Activated CD4-positive, alpha-beta T cell treated with anti-CD3 and anti-CD28 coated beads for 24 hours (primary cell): Measurements from ENCODE around the gene CDHR5.

Source experiments
- DNase-seq, 2 donors: peaks; one replicate each; pipeline ENCODE4 v3.0.0-alpha.2; 2020; ENCODE audit warnings: low read depth in 2 of 2

Gene CDHR5

DNA sequence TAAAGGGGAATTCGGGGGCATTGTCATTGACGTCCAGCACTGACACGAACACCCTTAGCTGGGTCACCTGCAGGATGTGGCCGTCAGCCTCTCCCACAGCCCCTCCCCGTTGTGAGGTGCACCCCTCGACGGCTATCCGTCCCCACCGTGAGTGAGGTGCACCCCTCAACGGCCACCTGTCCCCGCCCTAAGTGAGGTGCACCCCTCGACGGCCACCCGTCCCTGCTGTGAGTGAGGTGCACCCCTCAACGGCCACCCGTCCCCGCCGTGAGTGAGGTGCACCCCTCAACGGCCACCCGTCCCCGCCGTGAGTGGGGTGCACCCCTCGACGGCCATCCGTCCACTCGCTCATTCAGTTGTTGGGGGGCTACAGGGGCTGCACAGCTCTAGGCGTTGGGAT, 2.9 kb downstream of the CDHR5 start:
- DNase-seq: no peak

DNA sequence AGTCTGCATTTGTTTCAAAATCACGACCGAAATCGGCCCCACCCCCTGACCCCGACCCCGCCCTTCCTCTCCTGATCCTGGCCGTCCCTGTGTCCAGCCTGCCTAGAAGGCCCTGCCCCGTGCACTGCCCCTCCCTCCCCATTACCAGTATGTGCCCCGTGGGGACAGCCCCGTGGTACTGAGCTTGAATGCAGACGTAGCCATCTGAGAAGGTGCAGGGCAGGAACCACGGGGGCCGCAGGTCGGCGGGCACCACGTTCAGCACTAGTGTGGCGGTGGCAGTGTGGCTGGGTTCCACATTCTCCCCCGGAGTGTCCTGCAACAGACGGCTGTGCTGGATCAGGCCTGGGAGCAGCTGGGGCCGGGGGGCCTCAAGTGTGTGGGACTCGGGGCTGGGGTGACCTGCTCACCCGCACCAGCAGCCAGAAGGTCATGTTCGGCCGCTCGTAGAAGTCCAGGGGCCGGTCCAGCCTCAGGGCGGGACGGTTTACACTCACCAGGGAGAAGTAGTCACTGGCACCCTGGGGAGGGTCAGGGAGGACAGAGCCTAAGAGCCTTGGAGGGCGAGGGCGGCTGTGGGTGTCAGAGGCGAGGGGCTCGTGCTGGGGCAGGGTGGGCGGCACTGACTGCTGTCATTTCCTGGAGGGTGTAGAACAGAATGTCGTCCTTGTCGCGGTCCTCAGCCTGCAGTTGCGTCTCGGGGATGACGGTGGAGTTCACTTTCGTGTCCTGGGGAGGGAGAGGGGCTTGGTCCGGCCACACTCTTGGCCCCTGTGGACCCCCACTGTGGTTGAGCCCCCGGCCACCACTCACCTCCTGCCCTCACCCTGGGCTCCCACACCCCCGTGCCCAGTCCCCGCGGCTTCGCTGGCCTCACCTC, 3.6 kb downstream of the CDHR5 start:
- no peak for DNase-seq

DNA sequence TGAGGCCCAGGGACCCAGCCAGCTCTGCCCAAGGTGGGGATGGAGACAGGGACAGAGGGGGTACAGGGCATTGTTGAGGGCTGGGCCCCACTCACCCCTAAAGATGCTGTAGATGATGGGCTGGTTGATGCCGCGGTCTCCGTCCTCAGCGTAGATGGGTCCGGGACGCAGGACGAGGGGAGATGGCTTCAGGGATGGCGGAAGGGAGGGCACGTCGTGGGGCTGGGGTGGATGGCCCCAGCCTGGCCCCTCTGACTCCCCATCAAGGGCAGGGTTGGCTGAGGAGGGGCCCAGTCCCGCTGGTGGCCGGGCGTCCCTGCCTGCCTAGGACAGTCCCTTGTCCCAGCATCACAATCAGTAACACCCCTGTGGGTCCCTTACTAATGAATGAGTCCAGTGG, 4.6 kb downstream of the CDHR5 start:
- DNase-seq: no peak

DNA sequence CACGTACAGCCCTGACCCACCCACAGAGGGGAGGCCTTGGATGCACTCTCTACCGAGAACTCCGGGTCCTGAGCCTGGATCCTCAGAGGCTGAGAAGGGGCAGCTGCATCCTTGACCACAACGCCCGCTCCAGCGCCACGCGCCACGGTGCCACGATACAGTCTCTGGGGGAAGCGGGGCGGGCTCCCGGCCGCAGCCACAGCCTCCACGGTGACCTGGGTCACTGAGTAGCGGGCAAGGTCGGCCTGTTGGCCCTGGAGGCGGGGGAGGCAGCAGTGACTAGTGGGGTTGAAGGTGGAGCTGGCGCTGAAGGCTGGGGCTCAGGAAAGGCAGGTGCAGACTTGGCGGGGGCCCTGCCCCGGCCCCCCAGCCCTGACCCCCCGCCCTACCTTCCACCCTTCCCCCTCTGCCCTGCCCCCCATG, 5.1 kb downstream of the CDHR5 start:
- no peak for DNase-seq

DNA sequence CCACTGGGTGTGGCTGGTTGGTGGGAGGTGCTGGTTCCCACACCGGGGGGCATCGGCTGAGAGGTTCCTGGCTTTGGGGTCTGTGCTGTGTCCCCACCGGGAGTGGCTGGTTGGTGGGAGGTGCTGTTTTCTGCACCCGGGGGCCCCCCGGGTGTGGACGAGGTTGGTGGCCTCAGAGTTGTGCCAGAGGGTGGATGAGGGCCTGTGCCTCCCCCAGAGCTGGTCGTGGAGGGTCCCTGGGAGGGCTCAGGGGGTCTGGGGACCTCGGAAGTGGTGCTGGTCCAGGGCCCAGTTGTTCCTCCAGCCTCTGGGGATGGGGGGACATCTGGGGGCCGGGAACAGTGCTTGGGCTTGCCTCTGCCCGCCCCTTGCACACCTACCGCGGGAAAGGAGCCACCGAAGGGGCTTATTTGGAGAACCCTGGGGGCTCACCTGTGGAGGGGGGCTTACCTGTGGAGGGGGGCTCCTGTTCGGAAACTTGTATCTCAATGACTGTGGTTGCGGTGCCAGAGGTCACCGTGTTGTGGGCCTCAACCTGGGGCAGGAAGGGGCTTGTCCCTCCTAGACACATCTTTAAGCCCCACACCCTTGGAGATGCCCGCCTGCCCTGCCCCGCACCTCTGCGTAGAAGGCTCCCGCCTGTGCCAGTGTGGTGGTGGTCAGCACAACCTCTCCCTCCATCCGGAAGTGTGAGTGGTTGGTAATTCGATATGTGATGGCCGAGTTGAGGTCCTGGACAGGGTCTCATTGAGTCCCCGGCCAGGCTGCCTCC, 5.7 kb downstream of the CDHR5 start:
- DNase-seq: no peak

DNA sequence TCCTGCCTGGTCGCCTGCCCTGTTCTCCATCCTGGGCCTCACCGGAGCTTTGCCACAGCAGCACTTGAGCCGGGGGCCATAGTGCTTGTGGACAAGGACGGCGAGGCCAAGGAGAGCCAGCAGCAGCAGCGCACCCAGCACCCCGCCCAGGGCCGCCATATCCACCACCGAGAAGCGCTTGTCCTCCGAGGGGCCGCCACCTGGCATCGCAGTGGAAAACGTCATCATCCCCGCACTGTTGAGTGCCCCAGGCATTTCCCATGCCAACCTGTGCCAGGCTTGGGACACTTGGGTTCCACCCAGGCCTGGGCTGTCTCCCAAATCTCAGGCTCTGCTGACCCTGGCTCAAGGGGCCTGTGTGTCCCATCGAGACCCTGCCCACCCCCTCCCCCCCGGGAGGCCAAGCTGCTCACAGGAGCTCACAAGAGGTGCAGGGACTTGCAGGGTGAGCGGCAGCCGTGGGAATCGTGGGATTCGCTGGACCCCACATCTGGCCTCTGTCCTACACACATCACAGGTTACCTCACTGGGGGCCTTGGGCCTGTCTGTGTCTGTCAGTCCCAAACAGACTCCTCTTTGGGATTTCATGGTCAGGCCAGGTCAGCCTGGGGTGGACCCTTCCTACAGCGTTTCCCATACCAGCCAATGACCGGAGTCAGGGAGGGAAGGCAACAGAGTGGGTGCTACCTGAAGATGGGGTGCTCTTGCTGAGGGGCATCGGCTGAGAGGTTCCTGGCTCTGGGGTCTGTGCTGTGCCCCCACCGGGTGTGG, 6.7 kb downstream of the CDHR5 start:
- no peak for DNase-seq

DNA sequence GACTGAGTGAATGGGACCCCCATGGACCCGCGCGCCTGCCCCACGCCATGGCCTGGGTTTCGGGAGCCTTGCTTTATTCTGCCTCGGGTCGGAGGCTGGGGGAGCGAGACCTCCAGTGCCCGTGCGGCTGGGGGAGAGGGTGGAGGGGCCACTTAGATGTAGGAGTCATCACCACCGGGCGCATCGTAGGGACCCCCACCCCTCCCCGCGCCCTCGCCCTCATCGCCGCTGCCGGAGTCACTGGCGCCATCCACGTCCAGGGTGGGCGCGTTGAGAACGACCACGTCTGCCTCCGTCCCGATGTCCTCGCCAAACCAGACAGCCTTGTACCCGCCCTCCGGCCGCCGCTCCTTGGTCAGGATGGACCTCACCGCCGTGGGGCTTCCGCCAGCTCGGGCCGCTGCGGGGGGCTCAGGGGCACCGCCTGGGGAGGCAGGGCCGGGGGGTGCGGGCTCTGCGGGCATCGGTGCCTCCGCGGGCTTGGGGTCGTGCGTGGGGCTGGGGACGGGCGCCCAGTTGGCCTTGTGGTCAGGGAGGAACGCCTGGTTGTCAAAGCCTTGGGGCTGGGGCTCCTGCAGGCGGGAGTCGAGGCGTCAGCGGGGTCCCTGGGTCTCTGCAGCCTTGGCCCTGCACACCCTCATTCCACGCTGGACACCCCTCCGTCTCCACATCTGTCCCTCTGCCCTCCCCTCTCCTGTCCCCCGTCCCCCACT, 7.4 kb downstream of the CDHR5 start:
- no peak for DNase-seq

DNA sequence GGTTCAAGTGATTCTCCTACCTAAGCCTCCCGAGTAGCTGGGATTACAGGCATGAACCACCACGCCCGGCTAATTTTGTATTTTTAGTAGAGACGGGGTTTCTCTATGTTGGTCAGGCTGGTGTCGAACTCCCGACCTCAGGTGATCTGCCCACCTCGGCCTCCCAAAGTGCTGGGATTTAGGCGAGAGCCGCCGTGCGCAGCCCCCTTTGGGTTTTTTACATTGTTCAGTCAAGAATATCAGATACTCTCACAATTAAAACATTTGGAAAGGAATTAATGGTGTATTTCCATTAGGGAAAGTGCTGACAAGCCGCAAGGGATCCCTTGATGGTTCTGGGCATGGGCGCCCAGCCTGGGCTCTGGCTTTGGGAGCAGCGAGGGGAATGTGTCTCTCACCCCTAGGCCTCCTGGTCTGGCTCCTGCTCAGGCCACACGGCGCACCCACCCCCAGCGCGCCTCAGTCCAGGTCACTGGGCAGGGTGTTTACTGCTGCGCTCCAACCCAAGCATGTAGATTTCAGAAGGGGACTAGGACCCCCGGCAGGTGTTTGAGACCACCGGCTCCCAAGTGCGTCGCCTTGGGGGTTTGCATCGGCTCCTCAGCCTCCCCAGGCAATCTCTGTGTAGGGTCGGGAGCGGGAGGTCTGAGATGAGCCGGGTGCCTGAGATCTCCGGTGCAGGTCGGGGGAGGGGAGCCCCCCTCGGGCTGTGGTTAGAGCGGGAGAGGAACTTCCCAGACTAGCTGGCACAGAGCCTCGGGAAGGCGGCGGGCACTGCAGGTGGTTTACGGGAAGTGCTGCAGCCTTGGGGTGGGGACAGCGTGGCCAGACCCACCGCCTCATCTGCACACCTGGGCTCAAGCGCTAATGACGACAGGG, 8.2 kb downstream of the CDHR5 start:
- no peak for DNase-seq

DNA sequence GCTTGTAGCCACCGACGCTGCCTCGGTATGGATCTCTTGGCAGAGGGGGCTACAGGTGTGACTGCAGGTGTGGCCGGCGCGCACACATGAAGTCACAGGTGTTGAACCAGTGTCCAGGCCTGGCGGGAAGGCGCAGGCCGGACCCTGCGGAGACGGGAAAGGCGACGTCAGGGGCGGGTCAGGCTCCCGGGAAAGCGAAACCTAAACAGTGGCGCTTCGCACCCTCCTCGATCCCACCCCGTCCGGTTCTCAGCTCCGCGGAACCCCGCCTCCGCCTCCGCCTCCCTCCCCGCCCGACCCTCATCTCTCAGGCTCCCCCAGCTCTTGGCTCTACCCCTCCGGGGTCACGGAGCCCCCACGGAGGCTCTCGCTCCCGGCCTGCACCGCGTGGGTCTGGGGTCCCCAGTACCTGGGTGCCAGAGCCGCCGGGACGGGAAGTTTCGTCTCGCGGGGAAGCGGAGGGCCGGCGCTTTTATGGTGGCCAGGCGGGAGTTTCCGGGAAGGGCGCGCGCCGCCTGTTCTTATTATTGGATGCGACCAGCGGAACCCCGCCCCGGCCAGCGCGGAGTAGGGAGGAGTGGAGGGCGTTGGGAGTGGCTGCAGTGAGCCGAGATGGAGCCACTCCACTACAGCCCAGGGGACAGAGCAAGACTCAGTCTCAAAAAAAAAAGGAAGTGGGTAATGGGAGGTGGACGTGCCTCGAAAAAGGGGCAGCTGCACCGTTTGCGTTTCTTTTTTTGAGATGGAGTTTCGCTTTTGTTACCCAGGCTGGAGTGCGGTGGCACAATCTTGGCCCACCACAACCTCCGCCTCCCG, 9.0 kb downstream of the CDHR5 start, which contains the start of gene IRF7:
Gene IRF7, minus strand, starts transcription at position 447 of the 816 bp plus-strand sequence. CDS start 586 bp downstream, outside the sequence.
- peak; percentile 70 to 78 for DNase-seq

DNA sequence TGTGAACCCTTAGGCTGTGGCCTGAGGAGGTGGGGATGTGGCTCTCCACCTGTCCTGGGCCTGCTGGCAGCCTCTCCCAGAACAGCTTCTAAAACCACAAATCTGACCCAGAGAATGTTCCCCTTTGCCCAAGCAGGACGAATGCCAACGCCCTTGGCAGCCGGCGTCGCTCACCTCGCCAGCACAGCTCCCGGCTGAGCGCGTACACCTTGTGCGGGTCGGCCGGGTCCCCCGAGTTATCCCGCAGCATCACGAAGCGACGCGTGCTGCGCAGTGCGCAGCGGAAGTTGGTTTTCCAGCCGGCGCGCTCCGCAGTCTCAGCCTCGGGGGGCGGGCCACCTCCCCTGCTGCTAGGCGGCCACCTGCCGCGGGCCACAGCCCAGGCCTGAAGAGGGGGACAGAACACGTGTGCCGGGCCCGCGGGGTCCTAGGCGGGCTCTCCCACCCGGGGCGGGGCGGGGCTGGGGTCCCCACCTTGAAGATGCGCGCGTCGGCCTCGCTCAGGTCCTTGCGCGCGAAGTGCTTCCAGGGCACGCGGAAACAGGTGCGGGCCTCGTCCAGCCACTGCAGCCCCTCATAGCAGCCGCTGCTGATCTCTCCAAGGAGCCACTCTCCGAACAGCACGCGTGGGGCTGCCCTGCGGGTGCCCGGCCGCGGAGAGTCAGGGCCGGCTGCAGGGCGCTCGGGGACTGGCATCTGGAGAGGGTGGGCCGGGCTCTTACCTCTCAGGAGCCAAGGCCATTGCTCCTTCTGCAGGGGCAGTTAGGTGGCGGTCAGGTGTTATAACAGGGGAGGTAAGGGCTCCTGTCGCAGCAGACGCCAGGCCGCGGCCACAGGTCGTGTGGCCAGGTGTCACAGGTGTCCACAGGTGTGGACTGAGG, 9.9 kb downstream of the CDHR5 start:
- no peak for DNase-seq

DNA sequence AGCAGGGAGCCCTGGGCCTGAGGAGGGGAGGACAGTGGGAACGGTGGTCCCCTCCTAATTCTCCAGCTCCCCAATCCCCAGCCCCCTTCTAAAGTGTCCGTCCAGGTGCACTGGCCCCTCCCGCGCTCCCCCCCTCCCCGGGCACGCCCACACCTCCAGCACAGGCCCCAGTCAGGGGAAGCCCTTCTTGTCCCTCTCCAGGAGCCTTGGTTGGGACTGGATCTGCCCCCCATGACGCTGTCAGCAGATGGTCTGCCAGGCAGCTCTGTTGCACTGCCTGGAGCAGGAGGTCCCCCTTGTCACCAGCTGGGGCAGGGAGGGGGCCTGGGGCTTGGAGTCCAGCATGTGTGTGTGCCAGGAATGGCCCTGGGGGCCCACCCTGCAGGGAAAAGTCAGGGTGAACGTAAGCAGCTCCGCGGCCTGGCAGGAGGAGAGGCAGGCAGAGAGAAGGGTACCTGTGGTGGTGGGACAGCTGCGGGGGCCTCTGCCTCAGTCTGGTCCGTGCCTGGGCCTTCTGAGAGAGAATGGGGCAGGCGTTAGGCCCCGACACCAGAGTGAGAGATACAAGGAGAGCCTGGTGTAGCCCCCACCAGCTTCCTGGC, 10.6 kb downstream of the CDHR5 start:
- DNase-seq: no peak

DNA sequence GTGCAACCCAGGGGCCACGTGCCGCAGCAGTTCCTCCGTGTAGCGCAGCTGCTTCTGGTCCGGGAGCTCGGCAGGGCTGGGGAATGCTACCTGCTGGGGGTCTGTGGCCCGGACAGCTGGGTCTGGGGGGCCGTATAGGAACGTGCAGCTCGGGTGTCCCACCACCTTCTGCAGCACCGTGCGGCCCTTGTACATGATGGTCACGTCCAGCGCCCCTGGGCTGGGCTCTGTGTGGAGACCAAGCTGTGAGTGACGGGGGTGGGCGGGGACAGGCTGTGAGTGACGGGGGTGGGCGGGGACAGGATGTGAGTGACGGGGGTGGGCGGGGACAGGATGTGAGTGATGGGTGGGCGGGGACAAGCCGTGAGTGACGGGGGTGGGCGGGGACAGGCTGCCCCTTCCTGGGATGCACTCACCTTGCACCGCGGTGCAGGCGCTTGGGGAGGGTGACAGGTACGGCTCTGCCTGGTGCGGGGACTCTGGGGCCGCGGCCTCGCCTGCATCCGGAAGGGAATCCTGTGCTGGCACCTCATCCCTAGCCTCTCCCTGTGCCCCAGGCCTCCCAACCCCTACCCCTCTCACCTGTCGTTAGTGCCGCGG, 11.3 kb downstream of the CDHR5 start:
- DNase-seq: peak; percentile 79 to 81

DNA sequence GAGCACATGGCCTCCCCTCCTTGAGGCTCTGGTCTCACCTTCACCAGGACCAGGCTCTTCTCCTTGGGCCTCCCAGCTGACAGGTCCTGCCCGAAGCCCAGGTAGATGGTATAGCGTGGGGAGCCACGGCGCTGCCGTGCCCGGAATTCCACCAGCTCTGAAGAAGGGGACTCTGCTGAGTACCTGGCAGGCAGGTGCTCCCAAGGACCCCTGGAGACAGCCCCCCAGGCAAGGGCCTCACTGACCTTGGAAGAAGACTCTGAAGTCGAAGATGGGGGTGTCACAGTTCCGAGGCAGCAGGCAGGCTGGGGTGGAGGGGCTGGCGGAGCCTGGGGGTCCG, 11.8 kb downstream of the CDHR5 start:
- DNase-seq: no peak

DNA sequence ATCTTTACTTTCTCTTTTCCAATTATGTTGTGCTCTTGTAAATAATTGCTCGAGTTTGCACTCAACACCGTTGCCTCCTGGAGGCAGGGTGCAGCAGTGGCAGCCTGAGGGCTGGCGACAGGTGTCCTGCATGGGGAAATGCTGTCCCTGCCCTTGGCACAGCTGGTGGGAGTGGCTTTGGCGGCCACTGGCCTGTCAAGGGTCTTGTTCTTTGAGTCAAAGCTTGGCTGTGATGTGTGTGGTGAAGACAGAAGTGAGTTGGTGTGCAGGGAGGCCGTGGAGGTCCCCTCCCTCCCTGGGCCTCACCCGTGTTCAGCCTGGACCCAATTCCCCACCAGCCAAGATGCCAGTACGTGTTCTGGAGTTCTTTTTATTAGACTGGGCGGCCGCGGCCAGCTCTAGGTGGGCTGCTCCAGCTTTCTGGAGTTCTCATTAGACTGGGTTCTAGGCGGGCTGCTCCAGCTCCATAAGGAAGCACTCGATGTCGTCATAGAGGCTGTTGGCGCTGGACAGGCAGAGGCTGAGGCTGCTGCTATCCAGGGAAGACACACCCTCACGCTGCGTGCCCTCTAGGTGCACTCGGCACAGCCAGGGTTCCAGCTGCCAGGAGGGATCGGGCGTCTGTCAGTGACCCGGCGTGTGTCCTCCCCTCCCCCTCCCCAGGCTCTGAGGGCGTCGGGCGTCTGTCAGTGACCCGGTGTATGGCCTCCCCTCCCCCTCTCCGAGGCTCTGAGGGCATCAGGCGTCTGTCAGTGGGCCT, 12.4 kb downstream of the CDHR5 start:
- no peak for DNase-seq

DNA sequence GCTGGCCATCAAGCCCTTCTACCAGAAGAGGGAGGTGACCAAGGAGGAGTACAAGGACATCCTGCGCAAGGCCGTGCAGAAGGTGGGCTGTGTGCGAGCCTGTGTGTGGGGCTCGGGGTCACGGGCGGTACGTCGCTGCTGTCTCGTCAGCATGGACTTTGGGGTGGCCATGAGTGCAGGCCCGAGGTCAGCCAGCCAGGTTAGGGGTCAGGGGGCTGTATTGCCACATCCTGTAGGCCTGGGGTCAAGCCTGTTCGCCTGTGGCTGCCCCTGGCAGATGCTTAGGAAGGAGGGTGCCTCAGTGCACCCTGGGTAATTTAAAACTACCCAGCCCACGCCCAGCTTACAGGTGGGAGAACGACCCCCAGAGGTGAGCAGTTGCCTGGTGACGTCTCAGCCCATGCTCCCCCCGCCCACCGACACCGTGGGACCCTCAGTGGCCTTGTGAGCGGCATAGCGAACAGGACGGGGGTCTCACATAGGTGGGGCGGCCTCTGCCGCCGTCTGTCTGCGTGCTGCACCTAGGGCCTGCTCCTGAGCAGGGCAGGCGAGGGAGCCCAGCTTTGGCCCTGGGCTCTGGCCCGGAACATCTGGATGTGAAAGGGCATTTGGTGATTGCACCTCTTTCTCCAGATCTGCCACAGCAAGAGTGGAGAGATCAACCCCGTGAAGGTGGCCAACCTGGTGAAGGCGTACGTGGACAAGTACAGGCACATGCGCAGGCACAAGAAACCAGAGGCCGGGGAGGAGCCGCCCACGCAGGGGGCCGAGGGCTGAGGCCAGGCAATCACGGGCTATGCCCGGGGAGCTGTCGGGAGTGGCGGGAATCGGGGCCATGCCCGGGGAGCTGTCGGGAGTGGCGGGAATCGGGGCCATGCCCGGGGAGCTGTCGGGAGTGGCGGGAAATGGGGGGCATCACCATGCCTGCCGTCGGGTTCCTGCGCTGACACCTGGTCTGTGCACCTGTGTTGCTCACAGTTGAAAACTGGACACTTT, 13.5 kb downstream of the CDHR5 start:
- no peak for DNase-seq
